HEK293 (cell line): ENCODE data around the gene PAIP1.
A peak's percentile ranks its signal among the peaks of the same experiment; 100 is the strongest.

Experiments used
- CTCF ChIA-PET: fragments of 350-600 bp; formaldehyde crosslinking; extraction: SDS; loops from one replicate; lab custom pipeline; 2021; ENCODE audit warnings: antibody characterized with exemption; lab: Yijun Ruan, JAX
- POLR2A ChIA-PET: fragments of 300-600 bp; formaldehyde crosslinking; extraction: SDS; loops from one replicate; lab custom pipeline; 2020; ENCODE audit warnings: antibody characterized with exemption, inconsistent platforms; lab: Yijun Ruan, JAX
- H3K27ac ChIP-seq: fragments of 200-500 bp; sonication (Bioruptor generic); 2 replicates; pipeline ENCODE4 v1.5.1; 2014; ENCODE audit warnings: low read depth, low read length, control low read depth, inconsistent platforms; ENCODE audit errors: extremely low read depth
- H3K36me3 ChIP-seq, 2 experiments: fragments of 200-500 bp in 1 of 2; sonication (Bioruptor generic) in 1 of 2; 1 replicate in 1 of 2; 2 replicates in 1 of 2; pipeline ENCODE4 v1.5.1; 2014 to 2017; ENCODE audit warnings: inconsistent platforms in 2 of 2, low read length in 2 of 2; ENCODE audit not compliant: control insufficient read depth in 2 of 2, insufficient read depth in 1 of 2
- H3K4me1 ChIP-seq: fragments of 200-500 bp; sonication (Bioruptor generic); 2 replicates; pipeline ENCODE4 v1.5.1; 2014; ENCODE audit warnings: mild to moderate bottlenecking, low read length, inconsistent platforms; ENCODE audit not compliant: control insufficient read depth, insufficient read depth
- H3K4me3 ChIP-seq: 2 replicates; pipeline ENCODE4 v1.5.1; 2011; ENCODE audit warnings: low read depth, mild to moderate bottlenecking, control low read depth, low read length, moderate library complexity
- H3K9me3 ChIP-seq: fragments of 200-500 bp; sonication (Bioruptor generic); 2 replicates; pipeline ENCODE4 v1.5.1; 2014; ENCODE audit warnings: low read depth, low read length, inconsistent platforms; ENCODE audit not compliant: control insufficient read depth, insufficient read depth
- OSR2 ChIP-seq: fragments of 450-650 bp; formaldehyde crosslinking; IDR thresholded peaks from 2 replicates; pipeline ENCODE4 v1.5.1; 2016; ENCODE audit warnings: missing biosample characterization, missing genetic modification characterization
- PATZ1 ChIP-seq: fragments of 450-650 bp; formaldehyde crosslinking; IDR thresholded peaks from 2 replicates; pipeline ENCODE4 v1.5.1; 2016; ENCODE audit warnings: missing biosample characterization, missing genetic modification characterization
- SP7 ChIP-seq: fragments of 450-650 bp; formaldehyde crosslinking; IDR thresholded peaks from 2 replicates; pipeline ENCODE4 v1.5.1; 2016; ENCODE audit warnings: missing biosample characterization, missing genetic modification characterization
- TSHZ1 ChIP-seq: fragments of 450-650 bp; formaldehyde crosslinking; IDR thresholded peaks from 2 replicates; pipeline ENCODE4 v1.5.1; 2016; ENCODE audit warnings: missing biosample characterization, missing genetic modification characterization, borderline replicate concordance
- WT1 ChIP-seq: fragments of 450-650 bp; formaldehyde crosslinking; IDR thresholded peaks from 2 replicates; pipeline ENCODE4 v1.5.1; 2016; ENCODE audit warnings: missing biosample characterization, missing genetic modification characterization
- YY1 ChIP-seq: fragments of 450-650 bp; formaldehyde crosslinking; IDR thresholded peaks from 2 replicates; pipeline ENCODE4 v1.5.1; 2018; ENCODE audit warnings: missing biosample characterization, missing genetic modification characterization
- ZBTB1 ChIP-seq: fragments of 450-650 bp; formaldehyde crosslinking; IDR thresholded peaks from 2 replicates; pipeline ENCODE4 v1.5.1; 2016; ENCODE audit warnings: missing biosample characterization, missing genetic modification characterization
- ZFHX2 ChIP-seq: fragments of 450-650 bp; formaldehyde crosslinking; conservative IDR thresholded peaks from 2 replicates; pipeline ENCODE4 v1.5.1; 2016; ENCODE audit warnings: missing biosample characterization, missing genetic modification characterization
- ZNF16 ChIP-seq: fragments of 450-650 bp; formaldehyde crosslinking; IDR thresholded peaks from 2 replicates; pipeline ENCODE4 v1.5.1; 2016; ENCODE audit warnings: low read depth, missing biosample characterization, missing genetic modification characterization
- ZNF19 ChIP-seq: fragments of 450-650 bp; formaldehyde crosslinking; IDR thresholded peaks from 2 replicates; pipeline ENCODE4; 2016; ENCODE audit warnings: missing biosample characterization, missing genetic modification characterization, low read depth
- ZNF2 ChIP-seq: fragments of 450-650 bp; formaldehyde crosslinking; IDR thresholded peaks from 2 replicates; pipeline ENCODE4 v1.5.1; 2016; ENCODE audit warnings: missing biosample characterization, missing genetic modification characterization
- ZNF211 ChIP-seq: fragments of 450-650 bp; formaldehyde crosslinking; IDR thresholded peaks from 2 replicates; pipeline ENCODE4 v1.5.1; 2016; ENCODE audit warnings: low read depth, missing biosample characterization, missing genetic modification characterization
- ZNF214 ChIP-seq: fragments of 450-650 bp; formaldehyde crosslinking; IDR thresholded peaks from 2 replicates; pipeline ENCODE4 v1.5.1; 2017; ENCODE audit warnings: missing biosample characterization, mild to moderate bottlenecking, missing genetic modification characterization, borderline replicate concordance
- ZNF248 ChIP-seq: fragments of 450-650 bp; formaldehyde crosslinking; IDR thresholded peaks from 2 replicates; pipeline ENCODE4 v1.5.1; 2017; ENCODE audit warnings: missing biosample characterization, missing genetic modification characterization
- ZNF274 ChIP-seq, 2 experiments: fragments of 200-500 bp in 1 of 2; fragments of 450-650 bp in 1 of 2; sonication (Bioruptor generic) in 1 of 2; formaldehyde crosslinking in 1 of 2; IDR thresholded peaks; 2 replicates each; pipeline versions ENCODE4 v1.5.1 to v1.6.1; 2014 to 2016; ENCODE audit warnings: borderline replicate concordance in 1 of 2, inconsistent platforms in 1 of 2, low read length in 1 of 2, missing biosample characterization in 1 of 2, missing genetic modification characterization in 1 of 2
- ZNF354C ChIP-seq: fragments of 450-650 bp; formaldehyde crosslinking; IDR thresholded peaks from 2 replicates; pipeline ENCODE4 v1.5.1; 2016; ENCODE audit warnings: missing biosample characterization, missing genetic modification characterization, low read depth, borderline replicate concordance
- ZNF510 ChIP-seq: fragments of 450-650 bp; formaldehyde crosslinking; IDR thresholded peaks from 2 replicates; pipeline ENCODE4 v1.5.1; 2018; ENCODE audit warnings: mild to moderate bottlenecking, missing genetic modification characterization, missing biosample characterization; ENCODE audit not compliant: insufficient replicate concordance
- ZNF629 ChIP-seq: fragments of 450-650 bp; formaldehyde crosslinking; IDR thresholded peaks from 2 replicates; pipeline ENCODE4 v1.5.1; 2017; ENCODE audit warnings: missing biosample characterization, missing genetic modification characterization
- ZNF704 ChIP-seq: fragments of 450-650 bp; formaldehyde crosslinking; IDR thresholded peaks from 2 replicates; pipeline ENCODE4 v1.5.1; 2016; ENCODE audit warnings: missing biosample characterization, missing genetic modification characterization
- ZNF747 ChIP-seq: fragments of 450-650 bp; formaldehyde crosslinking; IDR thresholded peaks from 2 replicates; pipeline ENCODE4 v1.5.1; 2016; ENCODE audit warnings: missing biosample characterization, missing genetic modification characterization
- ZNF785 ChIP-seq: fragments of 450-650 bp; formaldehyde crosslinking; IDR thresholded peaks from 2 replicates; pipeline ENCODE4 v1.5.1; 2016; ENCODE audit warnings: missing biosample characterization, missing genetic modification characterization
- ZNF791 ChIP-seq: fragments of 450-650 bp; formaldehyde crosslinking; IDR thresholded peaks from 2 replicates; pipeline ENCODE4 v1.5.1; 2016; ENCODE audit warnings: missing biosample characterization, missing genetic modification characterization
- ZNF843 ChIP-seq: fragments of 450-650 bp; formaldehyde crosslinking; IDR thresholded peaks from 2 replicates; pipeline ENCODE4 v1.5.1; 2016; ENCODE audit warnings: missing biosample characterization, missing genetic modification characterization
- ZSCAN23 ChIP-seq: fragments of 450-650 bp; formaldehyde crosslinking; IDR thresholded peaks from 2 replicates; pipeline ENCODE4 v1.5.1; 2016; ENCODE audit warnings: missing biosample characterization, missing genetic modification characterization
- TF ChIP-seq, protein P1 (sequence below): fragments of 450-650 bp; formaldehyde crosslinking; IDR thresholded peaks from 2 replicates; pipeline ENCODE4 v1.5.1; 2016; ENCODE audit warnings: missing biosample characterization, missing genetic modification characterization
- TF ChIP-seq, protein P2 (sequence below): fragments of 450-650 bp; formaldehyde crosslinking; IDR thresholded peaks from 2 replicates; pipeline ENCODE4 v1.5.1; 2016; ENCODE audit warnings: missing biosample characterization, missing genetic modification characterization, low read depth

PAIP1 gene

DNA sequence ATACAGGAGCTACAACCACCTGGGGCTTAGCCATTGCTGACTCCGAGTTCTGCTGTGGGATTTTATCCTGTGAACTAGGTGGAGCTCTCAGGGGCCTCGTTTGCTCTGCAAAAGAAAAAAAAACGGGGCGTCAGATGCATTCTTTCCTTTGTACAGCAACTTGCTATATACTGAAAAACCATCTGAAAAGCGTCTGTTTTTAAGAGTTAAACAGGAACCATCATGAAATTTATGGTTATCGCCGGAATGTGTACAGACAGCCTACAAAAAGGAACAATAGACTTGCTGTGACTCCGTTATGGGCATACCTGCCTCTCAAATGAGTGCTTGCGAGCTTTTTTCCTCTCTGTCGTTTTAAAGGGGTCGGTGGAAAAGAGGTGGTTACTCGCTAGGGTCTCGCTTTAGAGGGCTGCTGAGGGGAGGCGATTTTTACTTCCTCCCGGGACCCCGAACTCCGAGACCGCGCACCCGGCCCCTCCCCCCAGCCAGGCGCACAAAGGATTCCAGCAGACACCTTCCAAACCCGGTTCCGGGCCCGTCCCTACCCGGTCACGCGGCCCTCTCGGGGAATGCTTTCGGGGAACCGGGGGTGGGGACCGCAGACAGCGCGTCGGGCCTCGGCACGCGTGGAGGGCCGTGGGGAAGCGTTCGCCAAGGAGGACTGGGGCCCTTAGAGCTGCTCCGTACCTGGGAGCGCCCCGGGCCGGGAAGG is 826 bp downstream of the PAIP1 start (continued):
- TF ChIP-seq, protein P1, sequence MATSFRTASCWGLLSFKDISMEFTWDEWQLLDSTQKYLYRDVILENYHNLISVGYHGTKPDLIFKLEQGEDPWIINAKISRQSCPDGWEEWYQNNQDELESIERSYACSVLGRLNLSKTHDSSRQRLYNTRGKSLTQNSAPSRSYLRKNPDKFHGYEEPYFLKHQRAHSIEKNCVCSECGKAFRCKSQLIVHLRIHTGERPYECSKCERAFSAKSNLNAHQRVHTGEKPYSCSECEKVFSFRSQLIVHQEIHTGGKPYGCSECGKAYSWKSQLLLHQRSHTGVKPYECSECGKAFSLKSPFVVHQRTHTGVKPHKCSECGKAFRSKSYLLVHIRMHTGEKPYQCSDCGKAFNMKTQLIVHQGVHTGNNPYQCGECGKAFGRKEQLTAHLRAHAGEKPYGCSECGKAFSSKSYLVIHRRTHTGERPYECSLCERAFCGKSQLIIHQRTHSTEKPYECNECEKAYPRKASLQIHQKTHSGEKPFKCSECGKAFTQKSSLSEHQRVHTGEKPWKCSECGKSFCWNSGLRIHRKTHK (tag by site-specific recombination): no peak
- TF ChIP-seq ZSCAN23 (tag by site-specific recombination) (no peak), ZNF785 (tag by site-specific recombination) (no peak), ZNF791 (tag by site-specific recombination) (no peak), ZNF843 (no peak), SP7 (tag by site-specific recombination) (0 out of 2 replicates have a peak, but pooled peaks have one; percentile 20), ZNF214 (tag by site-specific recombination) (no peak), ZNF248 (tag by site-specific recombination) (no peak), ZNF747 (no peak), ZFHX2 (tag by site-specific recombination) (no peak), ZNF16 (tag by site-specific recombination) (no peak), YY1 (tag by site-specific recombination) (no peak)
- TF ChIP-seq, protein P2, sequence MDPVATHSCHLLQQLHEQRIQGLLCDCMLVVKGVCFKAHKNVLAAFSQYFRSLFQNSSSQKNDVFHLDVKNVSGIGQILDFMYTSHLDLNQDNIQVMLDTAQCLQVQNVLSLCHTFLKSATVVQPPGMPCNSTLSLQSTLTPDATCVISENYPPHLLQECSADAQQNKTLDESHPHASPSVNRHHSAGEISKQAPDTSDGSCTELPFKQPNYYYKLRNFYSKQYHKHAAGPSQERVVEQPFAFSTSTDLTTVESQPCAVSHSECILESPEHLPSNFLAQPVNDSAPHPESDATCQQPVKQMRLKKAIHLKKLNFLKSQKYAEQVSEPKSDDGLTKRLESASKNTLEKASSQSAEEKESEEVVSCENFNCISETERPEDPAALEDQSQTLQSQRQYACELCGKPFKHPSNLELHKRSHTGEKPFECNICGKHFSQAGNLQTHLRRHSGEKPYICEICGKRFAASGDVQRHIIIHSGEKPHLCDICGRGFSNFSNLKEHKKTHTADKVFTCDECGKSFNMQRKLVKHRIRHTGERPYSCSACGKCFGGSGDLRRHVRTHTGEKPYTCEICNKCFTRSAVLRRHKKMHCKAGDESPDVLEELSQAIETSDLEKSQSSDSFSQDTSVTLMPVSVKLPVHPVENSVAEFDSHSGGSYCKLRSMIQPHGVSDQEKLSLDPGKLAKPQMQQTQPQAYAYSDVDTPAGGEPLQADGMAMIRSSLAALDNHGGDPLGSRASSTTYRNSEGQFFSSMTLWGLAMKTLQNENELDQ (tag by site-specific recombination): no peak

- ChIA-PET CTCF (interaction anchor here (0.5 to 2.4 kb wide), 6 partner anchors 10 to 778 kb away, joined by 3 to 12 read pairs (median 4); no protein-coding TSS in a partner anchor), POLR2A (interaction anchor here (0.6 to 2.3 kb wide), 4 partner anchors 10 to 71 kb away, joined by 3 to 15 read pairs (median 6); partner anchors contain the start of genes C5orf34 and TMEM267)
- no peaks in the 10 kb centered on the region for H3K9me3 ChIP-seq
- H3K27ac ChIP-seq: no peak overlapping the region
- peaks cover 13% of the 10 kb centered on the region; the same call in 1 of the 2 replicates for H3K4me1 ChIP-seq
- peaks cover 47 to 55% of the 10 kb centered on the region in 2 experiments for H3K36me3 ChIP-seq
- no peak overlapping the region for H3K4me3 ChIP-seq
- TF ChIP-seq PATZ1 (tag by site-specific recombination) (no peak), ZNF274 (IDR thresholded peaks at IDR 0.05; ENCODE audit: low read length) (no peak), ZNF274 (tag by site-specific recombination; IDR thresholded peaks at IDR 0.05; ENCODE audit: borderline replicate concordance) (no peak), ZNF19 (tag by site-specific recombination) (no peak), ZNF629 (tag by site-specific recombination) (no peak), ZNF704 (tag by site-specific recombination) (no peak), ZNF354C (no peak), ZNF2 (no peak), ZNF510 (no peak), ZNF211 (tag by site-specific recombination) (no peak), WT1 (tag by site-specific recombination) (no peak), OSR2 (tag by site-specific recombination) (no peak), TSHZ1 (tag by site-specific recombination) (no peak), ZBTB1 (tag by site-specific recombination) (no peak)
Measured at GRCh38 chr5:43554497-43554896, 2.4 kb downstream of the PAIP1 start.
